Stimulated activated CD4-positive, alpha-beta T cell treated with anti-CD3 and anti-CD28 coated beads, TNF-alpha, amount 100 ng/mL, for 48 hours (primary cell): Measurements from ENCODE around the gene CSAG2.
"Not testable (repeated sequence)": the region's sequence is repeated elsewhere in the genome, so short reads cannot be mapped to it uniquely, and the experiment has no call there.

Experiments
- DNase-seq, 3 donors: peaks; one replicate each; pipeline ENCODE4 v3.0.0-alpha.2; 2020; ENCODE audit warnings: low read depth in 3 of 3

Gene CSAG2

DNA sequence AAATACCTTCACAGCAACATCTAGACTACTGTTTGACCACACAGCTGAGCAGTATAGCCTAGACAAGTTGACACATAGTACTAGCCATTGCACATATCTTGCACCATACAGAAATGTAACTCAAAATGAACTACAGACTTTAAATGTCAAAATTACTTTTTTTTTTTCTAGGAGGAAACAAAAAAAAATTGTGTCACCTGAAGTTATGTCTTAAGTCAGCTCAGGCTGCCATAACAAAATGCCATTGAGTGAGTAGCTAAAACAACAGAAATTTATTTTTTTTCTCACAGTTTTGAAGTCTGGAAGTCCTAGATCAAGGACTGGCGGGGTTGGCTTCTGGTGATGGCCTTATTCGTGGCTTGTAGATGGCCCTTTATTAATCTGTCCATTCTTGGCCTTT is at the start of gene CSAG2:
Gene CSAG2 (minus strand): TSS at position 101 of the 400 bp plus-strand sequence. CDS start 161 bp downstream, outside the sequence.
- DNase-seq: not testable (repeated sequence)

DNA sequence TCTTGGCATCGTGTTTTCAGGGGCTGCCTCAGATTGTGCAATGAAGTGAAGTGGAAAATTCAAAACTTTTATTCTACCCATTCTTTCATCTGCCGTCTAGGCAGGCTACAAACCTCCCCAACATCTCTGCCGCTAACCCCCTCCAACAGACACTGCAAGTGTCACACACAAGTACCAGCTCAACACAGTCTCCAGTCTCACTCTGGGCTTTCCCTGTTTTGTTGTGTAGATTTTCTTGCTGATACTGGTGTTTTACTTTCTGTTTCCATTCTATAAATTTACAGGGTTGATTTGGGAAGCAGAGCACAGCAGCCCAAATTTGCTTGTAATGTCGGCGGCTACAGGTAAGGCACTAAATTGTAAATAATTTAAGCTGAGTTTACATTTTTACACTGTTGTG is 45.8 kb upstream of the CSAG2 start:
- not testable (repeated sequence) for DNase-seq

DNA sequence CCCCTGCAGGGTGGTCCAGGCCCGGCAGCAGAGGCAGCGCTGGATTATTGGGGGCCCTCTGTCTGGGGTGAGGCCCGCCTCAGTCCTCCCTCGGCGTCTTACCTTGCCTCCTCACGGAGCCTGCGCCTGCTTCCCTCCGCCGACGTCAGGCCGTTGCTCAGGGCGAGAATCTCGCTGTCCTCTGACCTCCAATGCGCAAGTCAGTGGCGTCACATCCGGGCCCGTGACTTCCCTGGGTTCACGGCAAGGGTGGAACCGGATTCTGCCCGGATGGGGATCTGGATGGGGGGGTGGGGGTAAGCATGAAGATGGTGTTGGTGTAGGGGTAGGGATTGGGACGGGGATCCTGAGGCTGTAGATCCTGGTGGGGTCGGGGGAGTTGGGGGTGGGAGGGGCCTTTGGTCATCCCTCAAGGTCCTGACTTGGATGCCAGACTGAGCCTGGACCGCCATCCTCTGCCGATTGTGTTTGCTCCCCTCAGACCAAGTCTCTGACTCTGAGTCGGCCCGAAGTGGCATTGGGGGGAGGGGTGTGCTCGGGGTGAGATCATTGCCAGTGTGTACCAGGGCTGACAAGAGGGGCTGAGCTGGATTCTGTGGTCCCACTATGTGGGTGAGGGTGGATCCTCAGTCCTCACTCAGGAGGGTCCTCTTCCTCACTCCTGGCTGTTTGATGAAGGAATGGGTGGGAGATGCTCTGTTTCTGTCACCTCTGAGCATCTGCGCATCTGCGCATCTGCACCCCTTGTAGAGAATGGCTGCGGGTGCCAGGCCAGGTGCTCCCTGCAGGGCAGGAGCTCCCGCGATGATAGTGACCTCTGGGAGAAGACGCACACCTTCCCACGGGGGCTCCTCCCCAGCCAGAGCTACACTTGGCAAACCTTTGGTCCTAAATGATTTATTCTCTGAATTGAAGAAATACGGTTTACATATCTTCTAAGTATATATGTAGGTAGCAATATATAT is 44.9 kb upstream of the CSAG2 start, which contains the start of gene MAGEA2:
Gene MAGEA2 (minus strand): TSS at position 157 of the 965 bp plus-strand sequence. CDS start 2,479 bp downstream, outside the sequence.
- DNase-seq: not testable (repeated sequence)

- no peak for DNase-seq
These were observed 29.5 kb upstream of the CSAG2 start for GRCh38 chrX:152738560-152738959.

DNA sequence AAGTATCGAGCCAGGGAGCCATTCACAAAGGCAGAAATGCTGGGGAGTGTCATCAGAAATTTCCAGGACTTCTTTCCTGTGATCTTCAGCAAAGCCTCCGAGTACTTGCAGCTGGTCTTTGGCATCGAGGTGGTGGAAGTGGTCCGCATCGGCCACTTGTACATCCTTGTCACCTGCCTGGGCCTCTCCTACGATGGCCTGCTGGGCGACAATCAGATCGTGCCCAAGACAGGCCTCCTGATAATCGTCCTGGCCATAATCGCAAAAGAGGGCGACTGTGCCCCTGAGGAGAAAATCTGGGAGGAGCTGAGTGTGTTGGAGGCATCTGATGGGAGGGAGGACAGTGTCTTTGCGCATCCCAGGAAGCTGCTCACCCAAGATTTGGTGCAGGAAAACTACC is 27.5 kb upstream of the CSAG2 start:
- DNase-seq: not testable (repeated sequence)

GRCh38 chrX:152735860-152736511 is 26.9 kb upstream of the CSAG2 start:
- DNase-seq: no peak

DNA sequence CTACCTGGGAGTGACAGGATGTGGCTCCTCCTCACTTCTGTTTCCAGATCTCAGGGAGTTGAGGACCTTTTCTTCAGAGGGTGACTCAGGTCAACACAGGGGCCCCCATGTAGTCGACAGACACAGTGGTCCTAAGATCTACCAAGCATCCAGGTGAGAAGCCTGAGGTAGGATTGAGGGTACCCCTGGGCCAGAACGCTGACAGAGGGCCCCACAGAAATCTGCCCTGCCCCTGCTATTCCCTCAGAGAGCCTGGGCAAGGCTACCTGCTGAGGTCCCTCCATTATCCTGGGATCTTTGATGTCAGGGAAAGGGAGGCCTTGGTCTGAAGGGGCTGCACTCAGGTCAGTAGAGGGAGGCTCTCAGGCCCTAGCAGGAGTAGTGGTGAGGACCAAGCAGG is 26.0 kb upstream of the CSAG2 start:
- no peak for DNase-seq

DNA sequence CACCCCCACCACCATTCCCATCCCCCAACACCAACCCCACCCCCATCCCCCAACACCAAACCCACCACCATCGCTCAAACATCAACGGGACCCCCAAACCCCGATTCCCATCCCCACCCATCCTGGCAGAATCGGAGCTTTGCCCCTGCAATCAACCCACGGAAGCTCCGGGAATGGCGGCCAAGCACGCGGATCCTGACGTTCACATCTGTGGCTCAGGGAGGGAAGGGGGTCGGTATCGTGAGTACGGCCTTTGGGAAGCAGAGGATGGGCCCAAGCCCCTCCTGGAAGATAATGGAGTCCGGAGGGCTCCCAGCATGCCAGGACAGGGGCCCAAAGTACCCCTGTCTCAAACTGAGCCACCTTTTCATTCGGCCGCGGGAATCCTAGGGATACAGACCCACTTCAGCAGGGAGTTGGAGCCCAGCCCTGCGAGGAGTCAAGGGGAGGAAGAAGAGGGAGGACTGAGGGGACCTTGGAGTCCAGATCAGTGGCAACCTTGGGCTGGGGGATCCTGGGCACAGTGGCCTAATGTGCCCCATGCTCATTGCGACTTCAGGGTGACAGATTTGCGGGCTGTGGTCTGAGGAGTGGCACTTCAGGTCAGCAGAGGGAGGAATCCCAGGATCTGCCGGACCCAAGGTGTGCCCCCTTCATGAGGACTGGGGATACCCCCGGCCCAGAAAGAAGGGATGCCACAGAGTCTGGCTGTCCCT is 25.2 kb upstream of the CSAG2 start:
- not testable (repeated sequence) for DNase-seq

DNA sequence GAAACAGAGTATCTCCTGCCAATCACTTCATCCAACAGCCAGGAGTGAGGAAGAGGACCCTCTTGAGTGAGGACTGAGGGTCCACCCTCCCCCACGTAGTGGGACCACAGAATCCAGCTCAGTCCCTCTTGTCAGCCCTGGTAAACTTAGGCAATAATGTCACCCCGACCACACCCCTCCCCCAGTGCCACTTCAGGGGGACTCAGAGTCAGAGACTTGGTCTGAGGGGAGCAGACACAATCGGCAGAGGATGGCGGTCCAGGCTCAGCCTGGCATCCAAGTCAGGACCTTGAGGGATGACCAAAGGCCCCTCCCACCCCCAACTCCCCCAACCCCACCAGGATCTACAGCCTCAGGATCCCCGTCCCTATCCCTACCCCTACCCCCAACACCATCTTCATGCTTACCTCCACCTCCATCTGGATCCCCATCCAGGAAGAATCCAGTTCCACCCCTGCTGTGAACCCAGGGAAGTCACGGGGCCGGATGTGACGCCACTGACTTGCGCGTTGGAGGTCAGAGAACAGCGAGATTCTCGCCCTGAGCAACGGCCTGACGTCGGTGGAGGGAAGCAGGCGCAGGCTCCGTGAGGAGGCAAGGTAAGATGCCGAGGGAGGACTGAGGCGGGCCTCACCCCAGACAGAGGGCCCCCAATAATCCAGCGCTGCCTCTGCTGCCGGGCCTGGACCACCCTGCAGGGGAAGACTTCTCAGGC is 24.3 kb upstream of the CSAG2 start, which contains the start of the genes CSAG1 and MAGEA12:
Gene CSAG1 (minus strand): TSS at position 461 of the 715 bp plus-strand sequence. CDS start 1,261 bp downstream, outside the sequence.
Gene MAGEA12 (plus strand): TSS at position 497 of the 715 bp plus-strand sequence. CDS start 2,405 bp downstream, outside the sequence.
- DNase-seq: no peak

DNA sequence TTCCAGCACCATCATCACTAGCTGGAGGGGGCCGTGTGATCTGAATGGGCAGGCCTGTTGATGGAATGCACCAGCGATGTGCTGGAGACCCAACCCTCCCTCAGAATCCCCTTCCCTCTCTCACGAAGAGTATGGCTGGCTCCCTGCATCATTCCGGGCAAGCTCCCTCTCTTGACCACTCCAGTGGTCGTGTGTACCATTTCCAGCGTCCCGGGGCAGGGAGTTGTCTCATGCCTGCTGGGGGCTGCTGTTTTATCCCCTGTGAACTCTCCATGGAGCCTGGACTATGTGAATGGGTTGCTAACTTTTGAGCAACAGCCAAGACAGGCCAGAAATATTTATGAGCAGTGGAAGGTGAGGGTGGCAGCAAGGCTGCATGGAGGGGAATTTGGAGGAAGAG is 16.3 kb upstream of the CSAG2 start:
- DNase-seq: no peak

DNA sequence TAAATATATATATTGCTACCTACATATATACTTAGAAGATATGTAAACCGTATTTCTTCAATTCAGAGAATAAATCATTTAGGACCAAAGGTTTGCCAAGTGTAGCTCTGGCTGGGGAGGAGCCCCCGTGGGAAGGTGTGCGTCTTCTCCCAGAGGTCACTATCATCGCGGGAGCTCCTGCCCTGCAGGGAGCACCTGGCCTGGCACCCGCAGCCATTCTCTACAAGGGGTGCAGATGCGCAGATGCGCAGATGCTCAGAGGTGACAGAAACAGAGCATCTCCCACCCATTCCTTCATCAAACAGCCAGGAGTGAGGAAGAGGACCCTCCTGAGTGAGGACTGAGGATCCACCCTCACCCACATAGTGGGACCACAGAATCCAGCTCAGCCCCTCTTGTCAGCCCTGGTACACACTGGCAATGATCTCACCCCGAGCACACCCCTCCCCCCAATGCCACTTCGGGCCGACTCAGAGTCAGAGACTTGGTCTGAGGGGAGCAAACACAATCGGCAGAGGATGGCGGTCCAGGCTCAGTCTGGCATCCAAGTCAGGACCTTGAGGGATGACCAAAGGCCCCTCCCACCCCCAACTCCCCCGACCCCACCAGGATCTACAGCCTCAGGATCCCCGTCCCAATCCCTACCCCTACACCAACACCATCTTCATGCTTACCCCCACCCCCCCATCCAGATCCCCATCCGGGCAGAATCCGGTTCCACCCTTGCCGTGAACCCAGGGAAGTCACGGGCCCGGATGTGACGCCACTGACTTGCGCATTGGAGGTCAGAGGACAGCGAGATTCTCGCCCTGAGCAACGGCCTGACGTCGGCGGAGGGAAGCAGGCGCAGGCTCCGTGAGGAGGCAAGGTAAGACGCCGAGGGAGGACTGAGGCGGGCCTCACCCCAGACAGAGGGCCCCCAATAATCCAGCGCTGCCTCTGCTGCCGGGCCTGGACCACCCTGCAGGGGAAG is 5.0 kb upstream of the CSAG2 start, which contains the start of gene MAGEA2B:
Gene MAGEA2B (plus strand): TSS at position 814 of the 973 bp plus-strand sequence. CDS start 2,479 bp downstream, outside the sequence.
- DNase-seq: not testable (repeated sequence)

GRCh38 chrX:152713195-152713594 is 4.1 kb upstream of the CSAG2 start:
- not testable (repeated sequence) for DNase-seq

GRCh38 chrX:152706500-152706899 is 2.6 kb downstream of the CSAG2 start:
- DNase-seq: not testable (repeated sequence)

GRCh38 chrX:152700390-152700789 is 8.7 kb downstream of the CSAG2 start:
- not testable (repeated sequence) for DNase-seq

GRCh38 chrX:152697952-152698931 is 10.8 kb downstream of the CSAG2 start, which contains the start of gene MAGEA3:
TSS of gene MAGEA3 (plus strand) at chrX:152698794. CDS start at chrX:152700833, 2,039 bp downstream.
- not testable (repeated sequence) for DNase-seq

- not testable (repeated sequence) for DNase-seq
These were observed 28.1 kb downstream of the CSAG2 start for GRCh38 chrX:152681012-152681411.

DNA sequence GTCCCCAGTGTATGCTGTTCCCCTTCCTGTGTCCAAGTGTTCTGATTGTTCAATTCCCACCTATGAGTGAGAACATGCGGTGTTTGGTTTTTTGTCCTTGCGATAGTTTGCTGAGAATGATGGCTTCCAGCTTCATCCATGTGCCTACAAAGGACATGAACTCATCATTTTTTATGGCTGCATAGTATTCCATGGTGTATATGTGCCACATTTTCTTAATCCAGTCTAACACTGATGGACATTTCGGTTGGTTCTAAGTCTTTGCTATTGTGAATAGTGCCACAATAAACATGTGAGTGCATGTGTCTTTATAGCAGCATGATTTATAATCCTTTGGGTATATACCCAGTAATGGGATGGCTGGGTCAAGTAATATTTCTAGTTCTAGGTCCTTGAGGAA is 34.4 kb downstream of the CSAG2 start:
- not testable (repeated sequence) for DNase-seq

- DNase-seq: no peak
These were observed 34.9 kb downstream of the CSAG2 start for GRCh38 chrX:152674135-152674534.
